Hepatocyte (in vitro differentiated cells): Measurements from ENCODE around the gene ZNF503. TPM values are rescaled to one million over a fixed set of nuclear protein-coding genes. Genes with fewer than 3 reads are reported as not detected.
A peak's percentile ranks its signal among the peaks of the same experiment; 100 is the strongest.
"Not testable (repeated sequence)": the region's sequence is repeated elsewhere in the genome, so short reads cannot be mapped to it uniquely, and the experiment has no call there.

Source experiments
- DNase-seq: peaks from one replicate; pipeline ENCODE4 v3.0.0-alpha.2; 2016; ENCODE audit warnings: low spot score
- H2AFZ ChIP-seq: fragments of 200-600 bp; sonication (generic); 2 replicates; pipeline ENCODE4 v1.6.0; 2016; ENCODE audit warnings: antibody characterized with exemption, mild to moderate bottlenecking
- H3K27ac ChIP-seq: fragments of 200-600 bp; sonication (generic); 2 replicates; pipeline ENCODE4 v1.5.1; 2016; ENCODE audit warnings: mild to moderate bottlenecking
- H3K27me3 ChIP-seq: fragments of 200-600 bp; sonication (generic); 2 replicates; pipeline ENCODE4 v1.6.1; 2016
- H3K36me3 ChIP-seq: fragments of 200-600 bp; sonication (generic); replicated peaks from 2 replicates; pipeline ENCODE4 v1.5.1; 2016; ENCODE audit warnings: low read depth; ENCODE audit not compliant: insufficient read depth
- H3K4me1 ChIP-seq: fragments of 200-600 bp; sonication (generic); 2 replicates; pipeline ENCODE4 v1.5.1; 2016; ENCODE audit warnings: mild to moderate bottlenecking, moderate library complexity; ENCODE audit not compliant: insufficient read depth
- H3K4me2 ChIP-seq: fragments of 200-600 bp; sonication (generic); 2 replicates; pipeline ENCODE4 v1.6.0; 2016
- H3K4me3 ChIP-seq: fragments of 200-600 bp; sonication (generic); 2 replicates; pipeline ENCODE4 v1.5.1; 2016; ENCODE audit warnings: mild to moderate bottlenecking
- H3K79me2 ChIP-seq: fragments of 200-600 bp; sonication (generic); 2 replicates; pipeline ENCODE4 v1.6.0; 2017; ENCODE audit warnings: mild to moderate bottlenecking
- H3K9me2 ChIP-seq: fragments of 200-600 bp; sonication (generic); replicated peaks from 2 replicates; pipeline ENCODE4 v1.6.0; 2017; ENCODE audit warnings: mild to moderate bottlenecking; ENCODE audit not compliant: insufficient read depth
- H3K9me3 ChIP-seq: fragments of 200-600 bp; sonication (generic); 2 replicates; pipeline ENCODE4 v1.5.1; 2016; ENCODE audit warnings: low read depth, mild to moderate bottlenecking
- H4K20me1 ChIP-seq: fragments of 200-600 bp; sonication (generic); 2 replicates; pipeline ENCODE4 v1.6.0; 2016; ENCODE audit warnings: mild to moderate bottlenecking; ENCODE audit not compliant: insufficient read depth, poor library complexity, severe bottlenecking
- EZH2 ChIP-seq: fragments of 200-600 bp; sonication (generic); IDR thresholded peaks from 2 replicates; pipeline ENCODE4 v1.6.1; 2016; ENCODE audit warnings: antibody characterized with exemption, mild to moderate bottlenecking, borderline replicate concordance
- EZH2phosphoT487 ChIP-seq: fragments of 200-600 bp; sonication (generic); IDR thresholded peaks from one replicate; pipeline ENCODE4 v1.6.1; 2018; ENCODE audit warnings: antibody characterized with exemption, mild to moderate bottlenecking, low read depth, moderate library complexity; ENCODE audit not compliant: unreplicated experiment, severe bottlenecking
- WGBS: methylation state at CpG from one replicate; pipeline ENCODE4 v1.1.6; 2016; ENCODE audit warnings: low lambda C conversion rate; ENCODE audit errors: missing lambda C conversion rate; 5-methylcytosine and 5-hydroxymethylcytosine counted together
- polyA plus RNA-seq: library from polyadenylated mRNA; unstranded; fragments of >200 nt; fragmentation: Nextera tagmentation; extraction: Ambion mirVana; gene quantifications from 2 replicates; pipeline ENCODE4 v1.2.1, GENCODE V29; 2016
- total RNA-seq: library from RNA; depleted of rRNA; stranded (reverse); fragments of >200 nt; gene quantifications from 2 replicates; pipeline ENCODE4 v1.2.3, GENCODE V29; 2014
- TF ChIP-seq, protein P1 (sequence below): fragments of 200-600 bp; sonication (generic); IDR thresholded peaks from 2 replicates; pipeline ENCODE4 v1.5.1; 2016; ENCODE audit warnings: antibody characterized with exemption, mild to moderate bottlenecking; ENCODE audit not compliant: poor library complexity

The ZNF503 gene
- total and polyA plus RNA-seq, 2 experiments from 2014 or later: 14.1 to 19.6 TPM

DNA sequence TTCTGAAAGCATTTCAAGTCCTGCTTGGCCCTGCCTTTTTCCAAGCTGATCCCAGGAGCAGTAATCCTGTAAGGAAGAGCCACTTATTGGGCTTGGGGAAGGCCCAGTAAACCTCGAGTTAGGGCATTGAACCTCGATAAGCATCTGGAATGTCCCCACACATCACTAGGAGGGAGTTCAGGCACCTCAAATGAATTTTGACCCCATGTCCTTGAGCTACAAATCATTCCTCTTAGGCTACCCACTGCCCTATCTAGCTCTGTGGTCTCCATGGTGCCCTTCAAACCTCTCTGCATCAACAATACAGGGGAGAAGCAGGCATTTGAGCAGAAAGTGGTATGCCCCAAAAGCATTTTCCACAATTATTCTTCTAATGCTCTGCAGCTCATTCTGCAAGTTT, 33.7 kb downstream of the ZNF503 start:
- Histone ChIP-seq H2AFZ (no peak overlapping the region), H3K36me3 (no peaks in the 10 kb centered on the region), H3K9me3 (no peaks in the 10 kb centered on the region), H3K4me2 (no peak overlapping the region), H4K20me1 (no peaks in the 10 kb centered on the region), H3K27ac (no peak overlapping the region), H3K4me1 (no peaks in the 10 kb centered on the region), H3K4me3 (no peak overlapping the region), H3K27me3 (no peaks in the 10 kb centered on the region), H3K9me2 (no peaks in the 10 kb centered on the region), H3K79me2 (no peaks in the 10 kb centered on the region)
- WGBS: 100% methylated on average over 2 of the region's 2 CpGs
- DNase-seq: no peak
- TF ChIP-seq, protein P1, sequence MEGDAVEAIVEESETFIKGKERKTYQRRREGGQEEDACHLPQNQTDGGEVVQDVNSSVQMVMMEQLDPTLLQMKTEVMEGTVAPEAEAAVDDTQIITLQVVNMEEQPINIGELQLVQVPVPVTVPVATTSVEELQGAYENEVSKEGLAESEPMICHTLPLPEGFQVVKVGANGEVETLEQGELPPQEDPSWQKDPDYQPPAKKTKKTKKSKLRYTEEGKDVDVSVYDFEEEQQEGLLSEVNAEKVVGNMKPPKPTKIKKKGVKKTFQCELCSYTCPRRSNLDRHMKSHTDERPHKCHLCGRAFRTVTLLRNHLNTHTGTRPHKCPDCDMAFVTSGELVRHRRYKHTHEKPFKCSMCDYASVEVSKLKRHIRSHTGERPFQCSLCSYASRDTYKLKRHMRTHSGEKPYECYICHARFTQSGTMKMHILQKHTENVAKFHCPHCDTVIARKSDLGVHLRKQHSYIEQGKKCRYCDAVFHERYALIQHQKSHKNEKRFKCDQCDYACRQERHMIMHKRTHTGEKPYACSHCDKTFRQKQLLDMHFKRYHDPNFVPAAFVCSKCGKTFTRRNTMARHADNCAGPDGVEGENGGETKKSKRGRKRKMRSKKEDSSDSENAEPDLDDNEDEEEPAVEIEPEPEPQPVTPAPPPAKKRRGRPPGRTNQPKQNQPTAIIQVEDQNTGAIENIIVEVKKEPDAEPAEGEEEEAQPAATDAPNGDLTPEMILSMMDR: no peak
- TF ChIP-seq EZH2 (no peak), EZH2phosphoT487 (no peak)

DNA sequence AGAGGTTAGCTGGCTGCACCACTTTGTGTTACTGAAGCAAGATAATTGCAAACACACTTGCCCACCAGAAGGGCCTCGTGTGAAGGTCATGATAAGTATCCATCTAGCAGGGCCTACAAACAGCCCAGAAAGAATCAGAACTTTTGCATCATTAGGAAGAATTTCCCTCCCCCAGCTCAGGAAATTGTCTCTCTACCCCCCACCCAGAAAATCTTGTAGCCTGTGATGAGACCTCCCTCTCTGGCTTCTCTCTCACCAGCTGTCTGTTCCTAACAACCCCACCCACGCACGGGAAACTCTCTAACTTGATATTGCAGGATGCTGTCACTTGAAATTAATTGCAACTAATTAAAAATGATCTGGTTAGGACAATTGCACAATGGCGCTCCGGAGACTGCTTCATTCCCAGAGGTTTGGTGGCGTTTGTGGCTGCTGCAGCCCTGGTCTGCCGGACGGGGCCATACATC, 34.5 kb downstream of the ZNF503 start:
- DNase-seq: no peak
- TF ChIP-seq EZH2: no peak
- TF ChIP-seq EZH2phosphoT487: no peak
- TF ChIP-seq, protein P1: no peak

DNA sequence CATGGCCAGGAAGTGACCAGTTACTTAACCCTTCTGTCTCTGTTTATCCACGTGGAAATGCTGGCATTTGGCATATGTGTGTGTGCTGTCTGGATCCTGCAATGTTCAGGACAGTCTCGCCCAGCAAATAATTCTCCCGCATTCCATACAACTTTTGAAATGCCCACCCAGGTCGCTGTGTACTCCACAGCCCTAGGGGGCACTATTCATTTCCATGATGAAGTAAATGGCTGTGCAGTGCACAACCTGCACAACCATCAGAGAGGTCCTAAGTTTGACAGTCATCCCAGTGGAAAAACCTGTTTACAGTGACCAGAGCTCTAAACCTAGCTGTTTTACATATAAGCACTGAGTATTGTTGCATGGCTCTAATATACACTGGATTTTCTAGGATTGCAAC, 38.1 kb downstream of the ZNF503 start:
- no peak overlapping the region for H2AFZ ChIP-seq
- WGBS: 85% methylated on average over 4 of the region's 4 CpGs
- H3K4me1 ChIP-seq: peaks cover 13% of the 10 kb centered on the region
- H3K79me2 ChIP-seq: no peaks in the 10 kb centered on the region
- H3K27me3 ChIP-seq: no peaks in the 10 kb centered on the region
- H3K9me3 ChIP-seq: no peaks in the 10 kb centered on the region
- H3K9me2 ChIP-seq: no peaks in the 10 kb centered on the region
- H3K4me3 ChIP-seq: no peak overlapping the region
- no peak for TF ChIP-seq EZH2phosphoT487
- no peak overlapping the region for H3K27ac ChIP-seq
- no peak for DNase-seq
- H3K4me2 ChIP-seq: no peak overlapping the region
- no peaks in the 10 kb centered on the region for H4K20me1 ChIP-seq
- H3K36me3 ChIP-seq: no peaks in the 10 kb centered on the region

More for the DNA sequence above, 34.5 kb downstream of the ZNF503 start:
- Histone ChIP-seq H3K79me2 (no peaks in the 10 kb centered on the region), H3K36me3 (no peaks in the 10 kb centered on the region), H3K4me3 (no peak overlapping the region), H4K20me1 (no peaks in the 10 kb centered on the region), H2AFZ (no peak overlapping the region), H3K9me2 (no peaks in the 10 kb centered on the region), H3K27ac (no peak overlapping the region), H3K4me1 (no peaks in the 10 kb centered on the region), H3K9me3 (no peaks in the 10 kb centered on the region), H3K4me2 (no peak overlapping the region), H3K27me3 (no peaks in the 10 kb centered on the region)
- 81% methylated on average over 8 of the region's 8 CpGs for WGBS

DNA sequence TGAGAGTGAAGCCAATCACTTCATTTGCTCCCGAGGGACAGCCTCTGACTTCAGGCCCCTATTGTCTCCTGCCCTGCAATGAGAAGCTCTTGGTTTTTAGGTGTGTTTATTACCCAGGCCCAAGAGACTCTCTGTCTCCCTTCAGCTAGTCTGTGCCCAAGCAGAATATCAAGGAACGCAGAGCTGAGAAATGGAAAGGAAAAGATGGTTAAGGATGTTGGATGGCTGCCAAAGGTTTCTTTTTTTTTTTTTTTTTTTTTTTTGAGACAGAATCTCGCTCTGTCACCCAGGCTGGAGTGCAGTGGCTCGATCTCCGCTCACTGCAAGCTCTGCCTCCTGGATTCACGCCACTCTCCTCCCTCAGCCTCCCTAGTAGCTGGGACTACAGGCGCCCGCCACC, 41.7 kb downstream of the ZNF503 start:
- not testable (repeated sequence) for H4K20me1 ChIP-seq, H3K4me2 ChIP-seq, H3K9me3 ChIP-seq, H3K79me2 ChIP-seq, H3K27me3 ChIP-seq, DNase-seq, H3K9me2 ChIP-seq, H3K36me3 ChIP-seq, H2AFZ ChIP-seq, H3K4me3 ChIP-seq
- peaks cover 21% of the 10 kb centered on the region for H3K4me1 ChIP-seq
- peak overlapping the region; percentile 70 for H3K27ac ChIP-seq
- 85% methylated on average over 8 of the region's 8 CpGs for WGBS
